Non-pigmented ciliary epithelial cell (primary cell): ENCODE measurements around the gene CD6.

ENCODE experiments used
- DNase-seq: peaks from one replicate; pipeline ENCODE4 v3.0.0-alpha.2; 2010; ENCODE audit warnings: low read depth

Gene CD6

DNA sequence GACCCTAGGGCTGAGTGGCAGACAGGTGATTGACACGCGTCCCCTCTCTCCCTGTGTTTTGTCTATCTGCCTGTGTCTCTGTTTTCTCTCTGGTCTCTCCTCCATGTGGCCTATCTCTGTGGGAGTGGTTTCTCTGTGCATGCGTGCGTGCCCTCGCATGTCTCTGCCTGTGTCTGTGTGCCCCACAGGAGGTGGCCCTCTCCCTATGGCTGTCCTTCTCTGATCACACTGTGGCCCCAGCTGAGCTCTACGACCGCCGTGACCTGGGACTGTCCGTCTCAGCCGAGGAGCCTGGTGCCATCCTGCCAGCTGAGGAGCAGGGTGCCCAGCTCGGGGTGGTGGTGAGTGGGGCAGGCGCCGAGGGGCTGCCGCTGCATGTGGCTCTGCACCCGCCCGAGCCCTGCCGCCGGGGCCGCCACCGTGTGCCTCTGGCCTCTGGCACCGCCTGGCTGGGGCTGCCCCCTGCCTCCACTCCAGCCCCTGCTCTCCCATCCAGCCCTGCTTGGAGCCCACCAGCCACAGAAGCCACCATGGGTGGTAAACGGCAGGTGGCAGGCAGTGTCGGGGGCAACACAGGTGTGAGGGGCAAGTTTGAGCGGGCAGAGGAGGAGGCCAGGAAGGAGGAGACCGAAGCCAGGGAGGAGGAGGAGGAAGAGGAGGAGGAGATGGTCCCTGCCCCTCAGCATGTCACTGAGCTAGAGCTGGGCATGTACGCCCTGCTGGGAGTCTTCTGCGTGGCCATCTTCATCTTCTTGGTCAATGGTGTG lies 35.6 kb upstream of the CD6 start:
- DNase-seq, result no peak

DNA sequence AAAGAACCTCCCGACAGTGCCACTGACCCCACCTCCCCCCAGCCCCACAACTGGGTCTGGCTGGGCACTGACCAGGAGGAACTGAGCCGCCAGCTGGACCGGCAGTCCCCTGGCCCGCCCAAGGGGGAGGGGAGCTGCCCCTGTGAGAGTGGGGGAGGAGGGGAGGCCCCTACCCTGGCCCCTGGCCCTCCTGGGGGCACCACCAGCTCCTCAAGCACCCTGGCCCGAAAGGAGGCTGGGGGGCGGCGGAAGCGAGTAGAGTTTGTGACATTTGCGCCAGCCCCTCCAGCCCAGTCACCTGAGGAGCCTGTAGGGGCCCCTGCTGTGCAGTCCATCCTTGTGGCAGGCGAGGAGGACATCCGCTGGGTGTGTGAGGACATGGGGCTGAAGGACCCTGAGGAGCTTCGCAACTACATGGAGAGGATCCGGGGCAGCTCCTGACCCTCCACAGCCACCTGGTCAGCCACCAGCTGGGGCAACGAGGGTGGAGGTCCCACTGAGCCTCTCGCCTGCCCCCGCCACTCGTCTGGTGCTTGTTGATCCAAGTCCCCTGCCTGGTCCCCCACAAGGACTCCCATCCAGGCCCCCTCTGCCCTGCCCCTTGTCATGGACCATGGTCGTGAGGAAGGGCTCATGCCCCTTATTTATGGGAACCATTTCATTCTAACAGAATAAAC lies 34.9 kb upstream of the CD6 start:
- DNase-seq, result no peak

DNA sequence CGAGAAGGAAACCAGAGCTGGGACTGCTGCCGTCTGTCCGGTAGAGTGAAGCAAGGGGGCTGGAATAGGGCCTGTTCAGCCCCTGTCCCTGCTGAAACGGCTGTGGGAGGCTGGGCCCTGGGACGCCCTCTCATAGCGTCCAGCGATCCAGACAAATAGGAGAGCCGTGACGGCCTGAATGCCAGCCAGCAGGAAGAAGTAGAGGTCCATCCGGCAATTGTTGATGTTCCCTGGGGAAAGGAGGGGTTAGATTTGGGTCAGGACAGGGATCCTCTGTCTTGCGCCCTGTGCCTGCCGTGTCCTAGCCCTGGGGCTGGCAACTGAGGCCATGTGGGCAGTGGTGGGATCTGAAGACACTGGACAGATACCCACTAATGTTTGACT lies 34.3 kb upstream of the CD6 start:
- DNase-seq, result no peak

DNA sequence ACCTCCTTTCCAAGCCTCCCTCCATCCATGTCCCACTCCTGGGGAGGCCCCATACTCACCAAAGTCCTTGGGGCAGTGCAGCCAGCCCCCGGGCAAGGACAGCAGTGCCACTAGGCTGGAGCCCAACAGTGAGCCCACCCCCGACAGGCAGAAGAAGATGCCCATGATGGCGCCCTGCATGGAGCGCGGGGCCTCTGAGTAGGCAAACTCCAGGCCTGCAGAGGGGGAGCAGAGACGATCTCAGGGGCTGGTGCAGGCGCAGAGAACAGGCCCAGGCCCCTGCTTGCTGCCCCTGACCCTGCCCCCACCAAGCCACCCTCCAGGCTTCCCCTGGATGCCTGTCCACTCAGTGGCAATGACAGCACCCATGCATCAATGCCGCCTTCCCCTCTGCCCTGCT lies 33.7 kb upstream of the CD6 start:
- no peak for DNase-seq

DNA sequence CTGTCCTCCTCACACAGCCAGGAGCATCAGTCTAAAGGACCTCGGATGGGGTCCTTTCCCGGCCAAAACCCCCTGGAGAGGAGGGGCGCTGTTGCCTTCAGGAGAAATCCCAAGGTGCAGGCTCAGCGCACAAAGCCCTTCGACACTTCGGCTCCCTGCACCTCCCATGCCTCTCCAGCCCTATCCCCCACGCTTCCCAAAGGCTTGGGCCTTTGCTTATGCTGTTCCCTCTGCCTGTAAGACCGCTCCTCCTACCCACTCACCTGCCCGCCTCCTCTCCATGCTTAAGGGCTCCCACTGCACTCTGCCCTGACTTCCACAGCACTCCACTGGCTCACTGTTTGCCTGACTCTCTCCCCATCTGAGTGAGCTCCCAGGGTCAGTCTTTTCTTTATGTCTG lies 33.0 kb upstream of the CD6 start:
- DNase-seq, result no peak

DNA sequence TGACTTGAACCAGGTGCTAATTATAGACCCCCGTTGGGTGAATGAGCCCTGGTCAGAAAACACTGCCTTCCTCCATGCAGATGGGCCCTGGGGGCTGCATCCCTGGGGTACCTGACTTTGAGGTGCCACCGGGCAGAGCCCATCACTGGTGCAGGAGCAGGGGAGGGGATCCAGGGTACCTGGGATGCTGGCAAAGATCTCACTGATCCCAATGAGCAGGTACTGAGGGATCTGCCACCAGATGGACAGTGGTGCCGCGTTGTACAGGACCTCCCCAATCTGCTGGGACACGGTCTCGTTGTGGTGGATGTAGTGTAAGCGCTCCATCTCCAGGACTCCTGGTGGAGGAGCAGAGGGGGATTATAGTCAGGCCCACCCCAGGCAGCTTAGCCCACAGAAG lies 32.2 kb upstream of the CD6 start:
- no peak for DNase-seq

DNA sequence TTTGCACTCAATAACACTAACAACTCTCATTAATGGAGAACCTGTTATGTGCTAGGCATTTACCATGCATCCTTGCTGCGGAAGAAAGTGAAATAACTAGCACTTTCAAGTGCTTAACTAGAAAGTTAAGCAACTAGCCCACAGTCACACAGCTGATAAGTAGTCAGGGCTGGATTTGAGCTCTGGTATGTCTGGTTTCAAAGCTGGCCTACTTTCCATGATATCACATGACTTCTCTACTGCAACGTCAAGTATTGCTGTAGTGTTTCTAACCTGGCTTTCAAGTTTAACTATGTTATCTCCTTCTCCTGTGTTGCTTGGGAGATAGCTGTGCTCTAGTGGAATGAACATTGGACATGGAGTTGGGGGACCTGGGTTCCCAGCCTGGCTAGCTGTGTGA lies 31.6 kb upstream of the CD6 start:
- no peak for DNase-seq

DNA sequence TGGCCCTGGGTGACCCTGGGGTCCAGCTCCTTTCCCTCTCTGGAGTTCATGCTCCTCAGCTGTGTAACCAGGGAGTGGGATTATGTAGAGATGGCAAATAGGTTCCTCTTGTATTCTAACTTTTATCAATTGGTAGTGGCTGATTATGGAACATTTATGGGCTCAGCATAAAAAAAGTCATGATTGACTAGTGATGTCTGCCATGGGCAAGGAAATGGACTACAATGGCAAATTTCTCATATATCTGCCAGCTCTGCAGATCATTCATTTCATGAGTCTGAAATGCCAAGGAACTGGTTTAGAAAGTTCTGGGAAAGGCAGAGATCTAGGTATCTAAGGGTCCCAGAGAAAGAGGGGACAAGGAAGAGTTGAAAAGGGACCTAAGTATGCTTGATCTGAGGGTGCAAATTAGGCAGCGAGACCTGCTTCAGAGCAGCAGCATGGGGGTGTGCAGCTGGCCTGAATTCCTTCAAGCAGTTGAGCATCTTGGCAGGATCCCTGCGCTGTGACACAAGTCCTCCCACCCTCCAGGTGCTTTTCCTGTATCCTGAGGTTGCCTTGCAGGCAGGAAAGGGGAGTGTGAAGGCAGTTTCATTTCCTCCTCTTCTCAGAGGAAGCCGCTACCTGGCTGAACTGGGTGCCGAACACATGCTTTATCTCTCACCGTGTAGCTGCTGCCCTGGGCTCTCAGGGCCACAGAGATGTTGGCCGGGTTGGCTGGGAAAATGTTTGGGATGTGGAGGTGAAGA lies 29.9 kb upstream of the CD6 start:
- no peak for DNase-seq

DNA sequence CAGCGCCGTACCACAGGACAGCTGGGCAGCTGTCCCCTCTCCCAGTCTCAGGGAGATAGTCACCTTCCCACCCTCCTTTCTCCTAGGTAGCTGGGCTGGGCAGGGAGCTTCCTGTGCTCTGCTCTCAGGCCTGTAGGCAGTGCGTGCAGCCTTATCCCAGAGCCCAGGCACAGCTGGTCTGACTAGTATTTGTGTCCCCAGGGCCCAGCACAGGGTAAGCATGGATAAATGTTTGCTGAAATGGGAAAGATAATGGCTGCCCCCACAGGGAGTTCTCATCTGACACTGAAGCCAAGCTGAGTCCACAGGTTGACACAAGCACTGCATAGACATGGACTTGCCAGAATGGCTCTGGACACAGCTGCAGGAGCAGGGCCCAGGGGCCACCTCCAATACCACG lies 29.3 kb upstream of the CD6 start:
- DNase-seq, result no peak

DNA sequence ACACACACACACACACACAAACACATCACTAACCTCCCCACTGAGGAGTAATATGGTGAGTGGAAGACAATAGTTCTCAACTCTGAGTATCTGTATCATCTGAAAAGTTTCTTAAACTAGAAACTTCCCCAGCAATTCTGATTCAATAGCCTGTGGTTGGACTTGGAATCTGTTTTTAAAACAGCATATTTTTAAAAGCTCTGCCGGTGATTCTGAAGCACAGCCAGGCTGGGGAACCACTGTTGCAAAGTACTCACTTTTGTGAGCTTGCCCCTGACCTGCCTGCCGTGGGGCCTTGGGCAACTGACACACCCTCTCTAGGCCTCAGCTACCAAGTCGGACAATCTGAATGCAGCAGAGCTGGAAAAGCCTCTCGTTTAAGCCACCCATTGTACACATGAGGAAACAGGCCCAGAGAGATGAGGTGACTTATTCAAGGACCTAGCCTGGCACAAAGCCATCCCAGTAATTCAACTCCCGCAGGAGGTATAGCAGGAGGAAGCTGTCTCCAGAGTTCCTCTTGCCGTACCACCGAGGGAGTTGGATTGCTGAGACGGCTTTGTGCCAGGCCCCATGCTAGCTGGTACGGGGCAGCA lies 28.4 kb upstream of the CD6 start:
- DNase-seq, result no peak

DNA sequence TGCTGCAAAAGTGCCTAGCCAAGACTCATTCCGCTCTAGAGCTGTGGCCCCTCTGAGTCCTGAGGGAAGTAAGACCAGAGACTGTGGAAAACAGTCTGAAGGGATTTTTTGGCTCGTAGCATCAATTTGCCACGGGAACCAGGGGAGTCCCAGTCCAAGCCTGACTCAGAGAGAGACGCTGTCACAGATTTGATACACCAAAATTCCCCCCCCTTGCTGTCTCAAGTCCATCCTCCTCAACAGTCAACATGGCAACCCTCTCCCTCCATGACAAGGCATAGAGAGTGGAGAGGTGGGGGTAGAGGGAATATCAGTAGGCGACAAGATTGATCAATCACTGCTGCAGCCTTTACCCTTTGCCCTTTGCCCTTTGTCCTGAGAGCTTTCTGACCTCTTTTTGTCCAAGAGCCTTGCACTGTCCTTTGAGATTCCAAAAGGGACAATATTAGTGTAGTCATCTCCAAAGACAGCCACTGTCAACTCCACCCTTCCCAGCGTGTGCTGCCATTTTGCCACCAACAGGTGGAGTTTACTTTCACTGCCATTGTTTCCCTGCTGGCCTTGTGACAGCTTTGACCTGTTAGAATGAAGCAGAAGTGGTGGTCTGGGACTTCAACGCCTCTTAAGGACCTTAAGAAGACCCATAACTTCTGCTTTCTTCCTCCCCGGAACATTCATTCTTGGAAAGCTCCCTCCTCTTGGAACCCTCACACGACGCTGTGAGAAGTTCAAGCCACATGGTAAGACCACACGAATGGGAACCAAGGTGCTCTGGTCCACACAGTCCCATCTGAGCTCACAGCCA lies 26.8 kb upstream of the CD6 start:
- no peak for DNase-seq

DNA sequence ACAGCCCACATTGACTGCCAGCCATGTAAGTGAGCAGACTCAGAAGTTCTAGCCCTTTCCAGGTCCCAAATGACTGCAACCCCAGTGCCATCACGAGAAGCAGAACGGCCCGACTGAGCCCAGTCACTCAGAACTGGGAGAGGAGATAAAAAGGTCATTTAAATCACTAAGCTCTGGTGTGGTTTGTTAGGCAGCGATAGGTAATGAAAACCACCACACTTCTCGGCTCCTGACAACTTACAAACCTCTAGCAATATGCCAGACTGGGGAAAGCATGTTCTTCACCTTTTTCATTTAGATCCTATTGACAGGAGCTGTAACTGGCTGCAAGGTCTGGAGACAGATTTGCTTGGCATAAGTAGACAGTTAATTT lies 26.2 kb upstream of the CD6 start:
- no peak for DNase-seq

DNA sequence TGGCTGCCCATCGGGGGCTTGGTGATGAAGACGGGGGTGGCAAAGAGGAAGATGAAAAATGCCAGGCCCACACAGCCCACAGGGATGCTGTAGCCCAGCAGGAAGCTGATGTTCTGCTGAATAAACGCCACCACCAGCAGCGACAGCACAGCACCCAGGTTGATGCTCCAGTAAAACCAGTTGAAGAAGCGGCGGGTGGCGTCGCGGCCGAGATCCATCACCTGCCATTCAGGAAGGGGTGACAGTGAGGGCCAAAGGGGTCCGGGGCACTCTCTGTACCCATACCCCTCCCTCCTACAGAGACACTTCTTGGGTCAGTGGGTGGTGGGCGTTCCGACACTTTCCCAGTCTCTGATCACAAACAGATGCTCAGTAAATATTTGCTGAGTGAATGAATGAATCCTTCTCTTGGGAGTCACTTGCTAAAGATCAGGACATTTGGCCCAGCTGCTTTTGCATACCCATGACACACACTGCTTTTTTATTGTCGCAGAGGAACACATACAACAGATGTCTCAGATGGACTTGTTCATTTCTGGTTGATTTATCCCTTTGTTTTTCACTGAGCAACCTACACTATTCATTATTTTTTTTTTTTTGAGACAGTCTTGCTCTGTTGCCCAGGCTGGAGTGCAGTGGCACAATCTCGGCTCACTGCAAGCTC lies 24.7 kb upstream of the CD6 start:
- DNase-seq, result no peak

DNA sequence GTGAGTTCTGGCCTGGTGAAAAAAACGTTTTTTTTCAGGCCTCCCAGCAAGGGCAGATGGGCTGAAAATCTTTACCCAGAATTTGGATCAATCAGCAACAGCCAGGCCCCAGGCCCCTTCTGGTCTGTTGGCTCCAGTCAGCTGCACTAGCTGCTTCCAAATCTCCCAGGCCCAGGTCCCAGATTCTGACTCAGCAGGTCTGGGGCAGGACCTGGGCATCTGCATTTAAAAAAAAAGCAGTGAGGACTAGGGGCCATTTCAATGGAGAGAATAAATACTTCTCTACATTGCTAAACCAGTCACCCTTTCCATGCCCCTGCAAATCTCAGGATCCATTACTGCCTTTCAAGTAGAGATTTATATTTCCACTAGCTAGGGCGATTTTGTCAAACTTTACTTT lies 23.8 kb upstream of the CD6 start:
- no peak for DNase-seq

DNA sequence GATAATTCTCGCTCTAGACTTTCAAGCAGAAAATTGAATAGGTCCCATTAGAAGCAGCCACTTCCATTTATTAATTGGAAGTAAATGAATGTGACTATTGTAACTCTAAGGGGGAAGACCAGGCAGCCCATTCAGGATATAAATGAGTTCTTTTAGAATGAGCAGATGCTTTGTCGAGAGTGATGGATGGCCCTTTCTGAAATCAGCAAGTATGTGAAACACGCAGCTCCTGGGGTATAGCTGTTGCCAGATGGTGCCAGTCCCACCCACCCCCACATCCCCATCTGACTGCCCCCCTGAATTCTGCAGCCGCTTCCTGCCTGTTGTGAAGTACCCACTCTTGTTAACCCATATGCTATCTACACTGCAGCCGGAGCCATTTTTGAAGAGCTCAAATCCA lies 23.2 kb upstream of the CD6 start:
- DNase-seq, result no peak

DNA sequence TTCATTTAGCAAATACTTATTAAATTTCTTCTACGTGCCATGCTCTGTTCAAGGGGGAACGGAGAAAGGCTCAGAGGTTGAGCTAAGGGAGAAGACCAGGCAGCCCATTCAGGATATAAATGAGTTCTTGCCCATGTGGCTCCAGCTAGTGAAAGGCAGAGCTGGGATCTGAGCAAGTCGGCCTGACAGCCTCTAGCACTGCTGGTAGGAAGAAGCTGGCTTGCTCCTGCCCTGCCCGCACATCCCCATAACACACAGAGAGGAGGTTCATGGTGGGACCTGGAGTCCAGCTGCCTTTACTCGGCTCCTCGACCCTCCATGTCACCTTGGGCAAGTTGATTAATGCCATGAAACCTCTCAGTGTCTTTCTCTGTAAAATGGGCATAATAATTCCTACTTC lies 21.5 kb upstream of the CD6 start:
- no peak for DNase-seq

DNA sequence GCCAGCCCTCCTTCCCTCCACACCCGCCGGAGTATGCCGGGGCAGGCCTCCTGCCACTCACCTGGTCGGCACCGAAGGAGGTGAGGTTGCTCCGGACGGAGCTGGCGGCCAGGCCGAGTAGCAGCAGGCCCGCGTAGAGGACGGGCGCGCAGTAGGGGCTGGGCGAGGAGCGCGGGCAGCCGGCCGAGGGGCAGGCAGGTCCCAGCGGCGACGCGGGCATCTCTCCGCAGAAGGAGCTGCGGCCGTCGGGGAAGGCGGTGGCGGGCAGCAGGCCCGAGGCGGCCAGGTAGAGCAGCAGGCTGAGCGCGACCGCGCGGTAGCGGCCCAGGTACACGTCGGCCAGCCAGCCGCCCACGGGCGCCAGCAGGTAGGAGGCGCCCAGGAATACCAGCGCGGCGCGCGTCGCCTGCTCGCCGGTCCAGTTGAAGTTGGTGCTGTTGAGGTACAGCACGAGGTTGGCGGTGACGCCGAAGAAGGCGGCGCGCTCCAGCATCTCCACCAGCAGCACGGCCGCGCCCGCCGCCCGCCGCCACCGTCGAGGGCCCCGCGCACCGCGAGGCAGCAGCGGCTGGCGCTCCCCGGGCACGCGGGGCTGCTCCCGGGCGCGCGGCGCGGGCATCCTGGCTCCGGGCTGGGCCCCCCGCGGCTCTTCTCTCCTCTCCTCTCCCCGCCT lies 20.4 kb upstream of the CD6 start:
- no peak for DNase-seq

DNA sequence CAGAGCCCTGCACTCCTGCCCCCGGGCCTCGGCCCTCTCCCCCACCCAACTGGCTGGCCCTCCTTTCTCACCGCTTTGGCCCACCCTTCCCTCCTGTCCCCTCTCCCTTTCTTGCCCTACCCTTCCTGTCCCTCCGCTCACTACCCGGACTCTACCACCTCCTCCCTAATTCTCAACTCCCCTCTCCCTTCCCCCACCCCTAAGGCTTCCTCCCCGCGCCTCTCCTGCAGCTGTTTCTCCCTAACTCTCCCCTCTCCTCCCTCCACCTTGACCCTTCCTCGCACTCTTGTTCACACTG lies 19.9 kb upstream of the CD6 start:
- DNase-seq, result no peak

DNA sequence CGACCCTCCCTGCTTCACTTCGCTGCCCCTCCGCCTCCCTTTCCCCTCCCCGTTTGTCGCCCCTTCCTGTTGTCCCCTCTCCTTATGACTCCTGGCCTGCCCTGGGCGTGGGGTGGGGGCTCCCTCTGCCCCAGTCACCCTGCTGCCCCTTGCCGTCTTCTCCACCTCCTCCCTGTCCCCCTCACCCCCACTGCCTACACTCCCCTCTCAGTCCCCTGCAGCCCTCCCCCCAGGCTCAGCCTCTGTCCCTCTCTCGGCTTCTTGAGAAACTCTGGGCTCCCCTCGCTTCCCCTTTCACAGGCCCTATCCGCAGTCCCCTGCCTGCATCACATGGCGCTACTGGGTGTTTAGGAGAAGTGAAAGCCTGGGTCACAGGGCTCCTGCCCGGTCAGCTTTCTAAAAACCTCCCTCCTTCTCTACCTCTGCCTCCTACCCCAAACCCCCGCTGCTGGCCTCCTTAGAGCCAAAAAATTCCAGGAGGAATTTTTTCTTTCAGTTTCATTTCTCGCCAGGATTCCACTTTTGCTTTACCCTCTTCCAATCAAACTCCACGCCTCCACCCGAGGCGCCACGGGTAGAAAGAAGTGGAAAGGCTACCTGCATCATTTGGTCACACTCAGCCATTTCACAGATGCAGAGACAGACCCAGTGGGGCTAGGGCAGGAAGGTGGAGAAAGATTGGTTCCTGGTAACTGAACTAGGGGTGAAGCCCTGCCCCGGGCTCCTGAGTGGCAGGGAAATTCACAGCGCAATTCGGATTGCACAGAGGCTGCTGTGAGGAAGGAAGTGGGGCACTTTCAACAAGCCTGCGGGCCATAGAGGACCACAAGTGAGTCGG lies 19.4 kb upstream of the CD6 start, which contains the start of gene SLC15A3:
Gene SLC15A3, minus strand, starts transcription at position 273 of the 838 bp plus-strand sequence. CDS start 625 bp downstream, outside the sequence.
- no peak for DNase-seq

DNA sequence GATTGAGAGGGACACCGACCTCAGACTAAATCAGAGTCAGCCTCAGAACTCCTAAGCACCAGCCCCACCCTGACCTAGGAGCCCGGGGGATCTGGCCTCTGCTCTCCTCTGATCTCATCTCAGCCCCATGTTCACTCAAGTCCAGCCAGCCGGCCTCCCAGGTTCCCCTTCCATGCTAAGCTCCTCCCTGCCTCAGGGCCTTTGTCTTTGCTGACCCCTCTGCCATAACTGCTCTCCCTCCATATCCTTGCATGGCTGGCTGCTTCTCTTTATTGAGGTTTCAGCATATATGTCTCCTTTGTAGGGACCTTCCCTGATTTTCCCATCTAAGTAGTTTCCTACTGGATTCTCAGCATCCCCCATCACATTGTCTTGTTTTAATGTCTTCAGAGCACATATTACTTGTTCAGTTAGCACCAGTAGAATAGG lies 18.7 kb upstream of the CD6 start:
- no peak for DNase-seq
